H1 (cell line): ENCODE results near the gene FGF12. TPM values are rescaled to one million over a fixed set of nuclear protein-coding genes. Genes with fewer than 3 reads are reported as not detected.

ENCODE experiments used
- ASH2L ChIP-seq: fragments of 200-600, 300-600 bp; sonication (generic); IDR thresholded peaks from one replicate; pipeline ENCODE4 v1.7.1; 2017; ENCODE audit warnings: low read length
- CHD2 ChIP-seq: IDR thresholded peaks from 2 replicates; pipeline ENCODE4 v1.6.1; 2012; ENCODE audit warnings: low read length, improper control_type of control experiment
- POLR2A ChIP-seq, 2 experiments: IDR thresholded peaks; 1 replicate in 1 of 2; 2 replicates in 1 of 2; pipeline ENCODE4 v1.6.1; 2011; ENCODE audit warnings: low read depth in 2 of 2, low read length in 2 of 2, mild to moderate bottlenecking in 2 of 2; ENCODE audit errors: control extremely low read depth in 1 of 2
- SUZ12 ChIP-seq: fragments of 200-600 bp; sonication (generic); IDR thresholded peaks from 2 replicates; pipeline ENCODE4 v1.6.1; 2012; ENCODE audit warnings: mild to moderate bottlenecking, inconsistent platforms, low read length, moderate library complexity, mixed read lengths
- polyA plus RNA-seq, 7 experiments: library from polyadenylated mRNA; depleted of rRNA in 3 of 7; stranded (reverse) in 5 of 7; unstranded in 2 of 7; fragments of >200 nt in 5 of 7; fragments of 200-250 nt in 2 of 7; gene quantifications; 1 replicate in 5 of 7; 2 replicates in 1 of 7; 4 replicates in 1 of 7; pipeline versions ENCODE4 v1.2.1 to v1.2.3, GENCODE V29; 2011 to 2013; ENCODE audit warnings: missing spikeins in 2 of 7, mixed read lengths in 2 of 7
- total RNA-seq: library from RNA; stranded (reverse); fragmentation: NEBNext Ultra II Directional; extraction: Animal tissue kit (Norgen Biotek cat#: 25700); gene quantifications from 2 replicates; pipeline ENCODE4 v1.2.1, GENCODE V29; 2021
- TF ChIP-seq, protein P1 (sequence below), 3 experiments: IDR thresholded peaks; 1 replicate in 2 of 3; 2 replicates in 1 of 3; pipeline versions ENCODE4 v1.5.1 to v1.6.1; 2011; ENCODE audit warnings: low read length in 3 of 3, mild to moderate bottlenecking in 3 of 3, inconsistent platforms in 2 of 3, low read depth in 1 of 3, moderate library complexity in 1 of 3; ENCODE audit not compliant: insufficient read depth in 1 of 3; ENCODE audit errors: control extremely low read depth in 1 of 3

The FGF12 gene
- total and polyA plus RNA-seq, 2 of the 8 experiments (the other 6 are each of a cell fraction or from before 2014, with no cell fraction given), result 4.1 to 16.6 TPM

DNA sequence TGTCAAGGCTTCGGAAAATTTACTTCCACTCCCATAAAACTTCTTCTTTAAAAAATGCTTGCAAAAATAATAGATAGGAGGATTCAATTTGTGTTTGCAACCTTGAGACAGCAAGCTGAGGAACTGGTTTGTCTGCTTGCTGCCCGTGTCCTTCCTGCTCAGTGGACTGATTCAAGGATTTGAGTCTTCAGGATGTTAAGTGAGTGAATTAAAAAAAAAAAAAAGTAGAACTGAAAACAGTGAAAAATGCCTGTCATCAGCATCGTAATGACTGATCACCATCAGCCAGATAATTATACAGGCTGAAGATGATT is 453.7 kb downstream of the FGF12 start (continued):
- TF ChIP-seq, protein P1, sequence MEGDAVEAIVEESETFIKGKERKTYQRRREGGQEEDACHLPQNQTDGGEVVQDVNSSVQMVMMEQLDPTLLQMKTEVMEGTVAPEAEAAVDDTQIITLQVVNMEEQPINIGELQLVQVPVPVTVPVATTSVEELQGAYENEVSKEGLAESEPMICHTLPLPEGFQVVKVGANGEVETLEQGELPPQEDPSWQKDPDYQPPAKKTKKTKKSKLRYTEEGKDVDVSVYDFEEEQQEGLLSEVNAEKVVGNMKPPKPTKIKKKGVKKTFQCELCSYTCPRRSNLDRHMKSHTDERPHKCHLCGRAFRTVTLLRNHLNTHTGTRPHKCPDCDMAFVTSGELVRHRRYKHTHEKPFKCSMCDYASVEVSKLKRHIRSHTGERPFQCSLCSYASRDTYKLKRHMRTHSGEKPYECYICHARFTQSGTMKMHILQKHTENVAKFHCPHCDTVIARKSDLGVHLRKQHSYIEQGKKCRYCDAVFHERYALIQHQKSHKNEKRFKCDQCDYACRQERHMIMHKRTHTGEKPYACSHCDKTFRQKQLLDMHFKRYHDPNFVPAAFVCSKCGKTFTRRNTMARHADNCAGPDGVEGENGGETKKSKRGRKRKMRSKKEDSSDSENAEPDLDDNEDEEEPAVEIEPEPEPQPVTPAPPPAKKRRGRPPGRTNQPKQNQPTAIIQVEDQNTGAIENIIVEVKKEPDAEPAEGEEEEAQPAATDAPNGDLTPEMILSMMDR (IDR thresholded peaks at IDR 0.05; ENCODE audit: control extremely low read depth in 1 of 3, insufficient read depth in 1 of 3, low read depth in 1 of 3, low read length in 3 of 3), result no peak
- TF ChIP-seq CHD2 (no peak), POLR2A (IDR thresholded peaks at IDR 0.05; ENCODE audit: control extremely low read depth in 1 of 2, low read depth in 2 of 2, low read length in 2 of 2) (no peak), SUZ12 (no peak), ASH2L (no peak)
